GM21447 (cell line): ENCODE data around the gene ADGRF3.
"Not testable (repeated sequence)": the region's sequence is repeated elsewhere in the genome, so short reads cannot be mapped to it uniquely, and the experiment has no call there.

Source experiments
- ATAC-seq: cut with Tn5 transposase; IDR thresholded peaks from one replicate; pipeline ENCODE4 v1.9.1; 2021; ENCODE audit not compliant: unreplicated experiment

The ADGRF3 gene

GRCh38 chr2:26346454-26347053, at the start of gene ADGRF3:
Gene ADGRF3 (minus strand): TSS chr2:26346789. CDS start chr2:26346234, 555 bp downstream.
- no peak for ATAC-seq

GRCh38 chr2:26395394-26395793, 48.8 kb upstream of the ADGRF3 start:
- ATAC-seq, result no peak

- no peak for ATAC-seq
These were observed 48.1 kb upstream of the ADGRF3 start for GRCh38 chr2:26394694-26395093.

GRCh38 chr2:26387189-26387588, 40.6 kb upstream of the ADGRF3 start:
- ATAC-seq, result no peak

- no peak for ATAC-seq
These were observed 38.0 kb upstream of the ADGRF3 start for GRCh38 chr2:26384597-26384996.

GRCh38 chr2:26384183-26384582, 37.6 kb upstream of the ADGRF3 start:
- no peak for ATAC-seq

- no peak for ATAC-seq
These were observed 36.0 kb upstream of the ADGRF3 start for GRCh38 chr2:26382564-26382963.

GRCh38 chr2:26380281-26380680, 33.7 kb upstream of the ADGRF3 start:
- no peak for ATAC-seq

- ATAC-seq, result no peak
These were observed 30.2 kb upstream of the ADGRF3 start for GRCh38 chr2:26376799-26377198.

- not testable (repeated sequence) for ATAC-seq
These were observed 24.3 kb upstream of the ADGRF3 start for GRCh38 chr2:26370909-26371308.

- not testable (repeated sequence) for ATAC-seq
These were observed 23.1 kb upstream of the ADGRF3 start for GRCh38 chr2:26369664-26370063.

- no peak for ATAC-seq
These were observed 20.4 kb upstream of the ADGRF3 start for GRCh38 chr2:26366957-26367356.

- ATAC-seq, result no peak
These were observed 18.1 kb upstream of the ADGRF3 start for GRCh38 chr2:26364669-26365068.

GRCh38 chr2:26363958-26364357, 17.4 kb upstream of the ADGRF3 start:
- ATAC-seq, result no peak

- no peak for ATAC-seq
These were observed 16.7 kb upstream of the ADGRF3 start for GRCh38 chr2:26363323-26363722.

GRCh38 chr2:26359886-26360473, 13.4 kb upstream of the ADGRF3 start:
- ATAC-seq, result no peak

- no peak for ATAC-seq
These were observed 10.2 kb upstream of the ADGRF3 start for GRCh38 chr2:26356771-26357170.

GRCh38 chr2:26356111-26356510, 9.5 kb upstream of the ADGRF3 start:
- no peak for ATAC-seq

GRCh38 chr2:26355038-26355995, 8.7 kb upstream of the ADGRF3 start:
- ATAC-seq, result no peak

- ATAC-seq, result not testable (repeated sequence)
These were observed 7.9 kb upstream of the ADGRF3 start for GRCh38 chr2:26354469-26354868.

GRCh38 chr2:26352892-26353291, 6.3 kb upstream of the ADGRF3 start:
- no peak for ATAC-seq
